ENCODE measurements around the gene KLHDC10.
A peak's percentile ranks its signal among the peaks of the same experiment; 100 is the strongest.

The KLHDC10 gene

DNA sequence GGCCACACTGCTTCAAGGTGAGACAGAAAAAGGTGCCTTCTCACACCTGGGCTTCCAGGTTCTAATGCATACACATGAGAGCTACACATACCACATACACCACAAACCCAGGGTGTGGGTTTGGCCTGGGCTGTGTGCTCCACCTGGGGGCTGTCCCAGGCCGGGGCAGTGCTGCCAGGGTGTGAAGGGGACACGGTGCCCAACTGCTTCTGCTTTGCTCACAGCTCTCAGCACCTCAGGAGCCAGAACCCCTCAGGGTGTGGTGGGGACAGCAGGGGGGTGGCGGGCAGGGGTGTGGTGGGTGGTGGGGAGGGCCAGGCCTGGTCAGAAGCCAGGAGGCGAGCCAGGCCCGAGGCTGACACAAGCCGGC, 83.8 kb downstream of the KLHDC10 start:
- H3K23ac ChIP-seq (ENCODE audit: low read length), result no peak overlapping the region
- H3K9ac ChIP-seq (ENCODE audit: low read length), result no peak overlapping the region
- no peak overlapping the region for H3K4me2 ChIP-seq (ENCODE audit: low read length)
- H3K4me3 ChIP-seq (ENCODE audit: low read length), result no peak overlapping the region
- no peak overlapping the region for H2BK120ac ChIP-seq (ENCODE audit: low read depth, low read length)
- no peak overlapping the region for H3K27ac ChIP-seq (ENCODE audit: low read depth, low read length)
- H3K79me1 ChIP-seq (ENCODE audit: low read length), result no peaks in the 10 kb centered on the region
- no peaks in the 10 kb centered on the region for H3K79me2 ChIP-seq (ENCODE audit: control insufficient read depth, insufficient read depth, low read length)
- DNase-seq, result no peak
- no peak overlapping the region for H2BK5ac ChIP-seq (ENCODE audit: low read length)
- no peak overlapping the region for H4K5ac ChIP-seq (ENCODE audit: low read length)
- H2BK15ac ChIP-seq (replicated peaks; ENCODE audit: low read depth), result no peak overlapping the region
- H3K27me3 ChIP-seq (ENCODE audit: insufficient read depth, low read length, poor library complexity), result no peaks in the 10 kb centered on the region
- H4K8ac ChIP-seq (ENCODE audit: low read depth, low read length), result no peak overlapping the region
- H3K18ac ChIP-seq (ENCODE audit: low read length), result no peak overlapping the region
- no peaks in the 10 kb centered on the region for H3K36me3 ChIP-seq (ENCODE audit: control insufficient read depth, insufficient read depth, low read length)
- no CpG with 5 or more reads among the region's 6 CpGs for WGBS (ENCODE audit: extremely low coverage, insufficient coverage, low lambda C conversion rate)
- H2AK5ac ChIP-seq (ENCODE audit: low read length), result no peak overlapping the region
- H3K4me1 ChIP-seq (ENCODE audit: control insufficient read depth, low read depth, low read length), result no peaks in the 10 kb centered on the region
- no peak overlapping the region for H3K56ac ChIP-seq (ENCODE audit: low read length)
- H3K4ac ChIP-seq (ENCODE audit: low read depth, low read length), result no peak overlapping the region

DNA sequence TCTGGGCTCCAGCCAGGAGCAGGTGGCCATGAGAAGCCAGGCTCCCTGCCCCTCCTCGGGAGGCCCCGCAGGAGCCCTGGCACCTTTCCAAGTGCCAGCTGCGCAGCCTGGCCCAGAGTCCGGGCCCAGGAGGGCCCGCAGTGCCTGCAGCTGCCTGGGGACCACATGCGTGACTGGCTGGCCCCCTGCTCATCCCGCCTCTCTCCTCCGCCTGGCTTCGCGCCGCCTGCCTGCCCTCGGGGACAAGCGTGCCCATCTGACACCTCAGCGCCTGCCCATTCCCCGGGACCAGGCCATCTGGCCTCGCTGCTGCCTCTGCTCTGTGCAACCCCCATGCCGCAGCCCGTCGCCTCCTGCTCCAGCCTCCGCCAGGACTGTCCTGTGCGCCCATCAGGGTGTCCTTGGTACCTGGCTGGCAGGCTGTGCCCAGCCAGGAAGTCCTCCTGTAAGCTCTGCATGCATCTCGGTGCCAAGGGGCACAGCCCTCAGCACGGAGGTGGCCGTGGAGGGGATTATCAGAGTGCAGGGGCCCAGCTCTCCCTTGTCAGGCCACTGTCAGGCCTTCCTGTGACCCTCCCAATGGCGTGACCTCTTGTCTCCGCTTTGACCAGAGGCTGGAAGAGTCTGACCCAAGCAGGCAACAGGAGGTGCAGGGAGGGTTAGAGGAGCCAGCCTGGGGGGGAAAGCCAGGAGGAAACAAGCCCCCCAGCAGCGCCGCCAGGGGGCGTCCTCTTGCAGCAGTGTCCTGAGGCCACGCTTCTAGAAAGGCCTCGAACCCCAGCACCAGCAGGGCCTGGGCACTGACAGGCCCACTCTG, 84.4 kb downstream of the KLHDC10 start:
- Histone ChIP-seq H3K4ac (ENCODE audit: low read depth, low read length) (no peak overlapping the region), H3K4me1 (ENCODE audit: control insufficient read depth, low read depth, low read length) (no peaks in the 10 kb centered on the region), H3K9ac (ENCODE audit: low read length) (no peak overlapping the region), H3K36me3 (ENCODE audit: control insufficient read depth, insufficient read depth, low read length) (no peaks in the 10 kb centered on the region), H3K79me1 (ENCODE audit: low read length) (no peaks in the 10 kb centered on the region), H3K27ac (ENCODE audit: low read depth, low read length) (no peak overlapping the region), H3K23ac (ENCODE audit: low read length) (no peak overlapping the region), H3K4me3 (ENCODE audit: low read length) (no peak overlapping the region), H2BK120ac (ENCODE audit: low read depth, low read length) (no peak overlapping the region), H3K79me2 (ENCODE audit: control insufficient read depth, insufficient read depth, low read length) (no peaks in the 10 kb centered on the region), H2BK5ac (ENCODE audit: low read length) (no peak overlapping the region), H3K27me3 (ENCODE audit: insufficient read depth, low read length, poor library complexity) (no peaks in the 10 kb centered on the region), H4K5ac (ENCODE audit: low read length) (no peak overlapping the region), H2AK5ac (ENCODE audit: low read length) (no peak overlapping the region), H4K8ac (ENCODE audit: low read depth, low read length) (no peak overlapping the region), H2BK15ac (replicated peaks; ENCODE audit: low read depth) (no peak overlapping the region), H3K56ac (ENCODE audit: low read length) (no peak overlapping the region), H3K18ac (ENCODE audit: low read length) (no peak overlapping the region), H3K4me2 (ENCODE audit: low read length) (no peak overlapping the region)
- DNase-seq, result peak; percentile 57
- WGBS (ENCODE audit: extremely low coverage, insufficient coverage, low lambda C conversion rate), result no CpG with 5 or more reads among the region's 31 CpGs

DNA sequence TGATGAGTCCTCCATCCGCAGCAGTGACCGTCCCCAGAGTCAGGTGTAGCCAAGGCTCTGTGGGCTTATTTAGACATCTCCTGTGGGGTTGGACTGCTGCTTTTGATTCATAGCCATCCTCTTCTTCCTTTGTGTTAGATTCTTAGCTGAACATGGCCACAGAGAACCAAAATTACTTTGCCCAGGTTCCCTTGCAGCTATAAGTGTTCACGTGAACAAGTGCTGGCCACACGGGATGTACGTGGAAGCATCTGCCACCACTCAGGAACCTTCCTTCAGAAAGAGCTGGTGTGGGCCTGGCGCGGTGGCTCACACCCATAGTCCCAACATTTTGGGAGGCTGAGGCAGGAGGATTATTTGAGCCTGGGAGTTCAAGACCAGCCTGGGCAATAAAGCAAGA, 85.8 kb downstream of the KLHDC10 start:
- H3K18ac ChIP-seq (ENCODE audit: low read length), result no peak overlapping the region

DNA sequence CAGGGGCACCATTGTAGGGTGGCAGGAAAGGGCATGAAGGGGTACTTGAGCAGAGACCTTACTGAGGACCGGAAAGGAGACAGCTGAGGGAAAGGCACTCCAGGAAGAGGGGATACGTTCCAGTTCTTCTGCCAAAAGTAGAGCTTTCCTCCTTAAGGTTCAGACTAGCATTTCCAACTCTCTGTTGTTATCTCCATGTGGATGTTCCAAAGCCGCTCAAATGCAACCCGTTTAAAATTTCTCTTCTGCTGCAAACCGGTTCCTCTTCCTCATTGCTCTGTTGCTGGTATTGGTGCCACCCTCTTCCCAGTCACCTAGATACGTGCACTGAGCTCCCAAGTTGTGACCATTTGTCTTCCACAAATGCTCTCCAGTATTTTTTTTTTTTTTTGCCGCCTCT, 87.4 kb downstream of the KLHDC10 start:
- no CpG with 5 or more reads among the region's 7 CpGs for WGBS (ENCODE audit: extremely low coverage, insufficient coverage, low lambda C conversion rate)
- Histone ChIP-seq H3K18ac (ENCODE audit: low read length) (no peak overlapping the region), H3K36me3 (ENCODE audit: control insufficient read depth, insufficient read depth, low read length) (peaks cover 1% of the 10 kb centered on the region), H3K4me1 (ENCODE audit: control insufficient read depth, low read depth, low read length) (no peaks in the 10 kb centered on the region), H3K4me3 (ENCODE audit: low read length) (no peak overlapping the region), H2BK120ac (ENCODE audit: low read depth, low read length) (no peak overlapping the region), H3K27me3 (ENCODE audit: insufficient read depth, low read length, poor library complexity) (no peaks in the 10 kb centered on the region), H3K4me2 (ENCODE audit: low read length) (no peak overlapping the region), H3K79me1 (ENCODE audit: low read length) (no peaks in the 10 kb centered on the region), H3K56ac (ENCODE audit: low read length) (no peak overlapping the region), H3K27ac (ENCODE audit: low read depth, low read length) (no peak overlapping the region), H2BK15ac (replicated peaks; ENCODE audit: low read depth) (no peak overlapping the region), H4K8ac (ENCODE audit: low read depth, low read length) (no peak overlapping the region), H3K79me2 (ENCODE audit: control insufficient read depth, insufficient read depth, low read length) (no peaks in the 10 kb centered on the region), H3K4ac (ENCODE audit: low read depth, low read length) (no peak overlapping the region), H2AK5ac (ENCODE audit: low read length) (no peak overlapping the region), H2BK5ac (ENCODE audit: low read length) (no peak overlapping the region), H3K23ac (ENCODE audit: low read length) (no peak overlapping the region), H3K9ac (ENCODE audit: low read length) (no peak overlapping the region), H4K5ac (ENCODE audit: low read length) (no peak overlapping the region)
- no peak for DNase-seq

More for the DNA sequence above, 85.8 kb downstream of the KLHDC10 start:
- Histone ChIP-seq H3K27ac (ENCODE audit: low read depth, low read length) (no peak overlapping the region), H3K56ac (ENCODE audit: low read length) (no peak overlapping the region), H2BK5ac (ENCODE audit: low read length) (no peak overlapping the region), H4K5ac (ENCODE audit: low read length) (no peak overlapping the region), H3K4me1 (ENCODE audit: control insufficient read depth, low read depth, low read length) (no peaks in the 10 kb centered on the region), H3K79me1 (ENCODE audit: low read length) (no peaks in the 10 kb centered on the region), H3K79me2 (ENCODE audit: control insufficient read depth, insufficient read depth, low read length) (no peaks in the 10 kb centered on the region), H2BK15ac (replicated peaks; ENCODE audit: low read depth) (no peak overlapping the region), H3K4me3 (ENCODE audit: low read length) (no peak overlapping the region), H3K27me3 (ENCODE audit: insufficient read depth, low read length, poor library complexity) (no peaks in the 10 kb centered on the region), H4K8ac (ENCODE audit: low read depth, low read length) (no peak overlapping the region), H3K36me3 (ENCODE audit: control insufficient read depth, insufficient read depth, low read length) (peaks cover 1% of the 10 kb centered on the region), H3K4me2 (ENCODE audit: low read length) (no peak overlapping the region), H3K4ac (ENCODE audit: low read depth, low read length) (no peak overlapping the region), H3K23ac (ENCODE audit: low read length) (no peak overlapping the region), H2BK120ac (ENCODE audit: low read depth, low read length) (no peak overlapping the region), H3K9ac (ENCODE audit: low read length) (no peak overlapping the region), H2AK5ac (ENCODE audit: low read length) (no peak overlapping the region)
- no CpG with 5 or more reads among the region's 7 CpGs for WGBS (ENCODE audit: extremely low coverage, insufficient coverage, low lambda C conversion rate)
- no peak for DNase-seq

DNA sequence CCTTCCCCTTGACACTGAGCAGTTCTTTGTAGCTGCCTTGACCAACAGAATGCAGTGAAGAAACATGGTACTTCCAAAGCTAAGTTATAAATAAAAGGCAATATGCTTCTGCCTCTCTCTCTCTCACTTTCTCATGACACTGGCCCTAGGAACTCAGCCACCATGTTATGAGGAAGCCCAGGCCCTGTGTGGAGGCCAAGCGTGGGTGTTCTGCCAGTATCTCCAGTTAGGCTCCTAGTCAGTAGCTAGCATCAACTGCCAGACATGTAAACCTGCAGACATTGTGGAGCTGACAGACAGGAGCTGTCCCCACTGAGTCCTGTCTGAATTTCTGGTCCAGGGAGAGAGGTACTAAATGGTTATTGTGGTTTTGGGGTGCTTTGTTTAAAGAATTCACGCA, 89.7 kb downstream of the KLHDC10 start:
- no peak overlapping the region for H3K4me3 ChIP-seq (ENCODE audit: low read length)
- H3K4me2 ChIP-seq (ENCODE audit: low read length), result no peak overlapping the region
- no peak overlapping the region for H4K8ac ChIP-seq (ENCODE audit: low read depth, low read length)
- DNase-seq, result no peak
- H4K5ac ChIP-seq (ENCODE audit: low read length), result no peak overlapping the region
- H3K27ac ChIP-seq (ENCODE audit: low read depth, low read length), result no peak overlapping the region
- no peak overlapping the region for H3K4ac ChIP-seq (ENCODE audit: low read depth, low read length)
- no peak overlapping the region for H2BK120ac ChIP-seq (ENCODE audit: low read depth, low read length)
- H3K79me2 ChIP-seq (ENCODE audit: control insufficient read depth, insufficient read depth, low read length), result no peaks in the 10 kb centered on the region
- no peak overlapping the region for H3K9ac ChIP-seq (ENCODE audit: low read length)
- H3K36me3 ChIP-seq (ENCODE audit: control insufficient read depth, insufficient read depth, low read length), result peaks cover 1% of the 10 kb centered on the region
- H3K23ac ChIP-seq (ENCODE audit: low read length), result no peak overlapping the region
- no peaks in the 10 kb centered on the region for H3K79me1 ChIP-seq (ENCODE audit: low read length)
- H3K56ac ChIP-seq (ENCODE audit: low read length), result no peak overlapping the region
- H2BK5ac ChIP-seq (ENCODE audit: low read length), result no peak overlapping the region
- no peaks in the 10 kb centered on the region for H3K4me1 ChIP-seq (ENCODE audit: control insufficient read depth, low read depth, low read length)
- H2AK5ac ChIP-seq (ENCODE audit: low read length), result no peak overlapping the region
- no peak overlapping the region for H3K18ac ChIP-seq (ENCODE audit: low read length)
- WGBS (ENCODE audit: extremely low coverage, insufficient coverage, low lambda C conversion rate), result no CpG with 5 or more reads among the region's 2 CpGs
- H2BK15ac ChIP-seq (replicated peaks; ENCODE audit: low read depth), result no peak overlapping the region
- H3K27me3 ChIP-seq (ENCODE audit: insufficient read depth, low read length, poor library complexity), result no peaks in the 10 kb centered on the region

DNA sequence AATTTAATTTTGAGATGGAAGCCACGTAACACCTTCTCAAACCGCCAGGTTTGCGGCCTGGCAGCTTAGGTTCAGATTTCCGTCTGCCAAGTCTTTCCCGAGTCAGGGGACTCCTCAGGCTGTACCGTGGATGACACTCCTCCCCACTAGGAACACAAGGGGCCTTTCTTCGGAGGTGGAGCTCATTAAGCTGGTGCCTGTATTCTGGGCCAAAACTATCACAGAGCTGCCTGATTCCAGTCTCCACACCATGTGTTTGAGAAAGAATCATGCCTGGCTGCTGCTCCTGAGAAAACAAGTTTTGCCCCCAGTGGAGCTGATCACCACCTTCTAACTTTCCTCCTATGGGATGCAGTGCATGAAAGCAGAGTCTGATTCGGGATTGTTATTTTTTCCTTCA, 90.1 kb downstream of the KLHDC10 start:
- DNase-seq, result no peak
- H2BK5ac ChIP-seq (ENCODE audit: low read length), result no peak overlapping the region
- H2AK5ac ChIP-seq (ENCODE audit: low read length), result no peak overlapping the region
- H3K18ac ChIP-seq (ENCODE audit: low read length), result no peak overlapping the region
- no CpG with 5 or more reads among the region's 8 CpGs for WGBS (ENCODE audit: extremely low coverage, insufficient coverage, low lambda C conversion rate)
- no peak overlapping the region for H4K8ac ChIP-seq (ENCODE audit: low read depth, low read length)
- no peak overlapping the region for H3K4me3 ChIP-seq (ENCODE audit: low read length)
- H3K27ac ChIP-seq (ENCODE audit: low read depth, low read length), result no peak overlapping the region
- no peak overlapping the region for H2BK120ac ChIP-seq (ENCODE audit: low read depth, low read length)
- H4K5ac ChIP-seq (ENCODE audit: low read length), result no peak overlapping the region
- H3K4me1 ChIP-seq (ENCODE audit: control insufficient read depth, low read depth, low read length), result no peaks in the 10 kb centered on the region
- H3K27me3 ChIP-seq (ENCODE audit: insufficient read depth, low read length, poor library complexity), result no peaks in the 10 kb centered on the region
- no peaks in the 10 kb centered on the region for H3K79me1 ChIP-seq (ENCODE audit: low read length)
- H3K56ac ChIP-seq (ENCODE audit: low read length), result no peak overlapping the region
- no peak overlapping the region for H3K4me2 ChIP-seq (ENCODE audit: low read length)
- no peak overlapping the region for H3K9ac ChIP-seq (ENCODE audit: low read length)
- H3K79me2 ChIP-seq (ENCODE audit: control insufficient read depth, insufficient read depth, low read length), result no peaks in the 10 kb centered on the region
- no peak overlapping the region for H3K4ac ChIP-seq (ENCODE audit: low read depth, low read length)
- H2BK15ac ChIP-seq (replicated peaks; ENCODE audit: low read depth), result no peak overlapping the region
- peaks cover 1% of the 10 kb centered on the region for H3K36me3 ChIP-seq (ENCODE audit: control insufficient read depth, insufficient read depth, low read length)
- H3K23ac ChIP-seq (ENCODE audit: low read length), result no peak overlapping the region
